Keratinocyte (primary cell): Measurements from ENCODE around the gene KLHL35. TPM values are rescaled to one million over a fixed set of nuclear protein-coding genes. Genes with fewer than 3 reads are reported as not detected.

Source experiments
- DNase-seq: peaks from one replicate; pipeline ENCODE4 v3.0.0-alpha.2; 2011; ENCODE audit warnings: low read depth, missing footprints, low spot score
- FAIRE-seq: peaks from 2 replicates; lab custom pipeline; 2011; peaks lifted over from hg19 to GRCh38; lab: Jason Lieb, UNC
- H2AFZ ChIP-seq: 2 replicates; pipeline ENCODE4 v1.6.0; 2012; ENCODE audit warnings: low read length, control low read depth, inconsistent platforms; ENCODE audit not compliant: control insufficient read depth
- H3K27ac ChIP-seq: 2 replicates; pipeline ENCODE4 v1.5.1; 2011; ENCODE audit warnings: low read length; ENCODE audit not compliant: control insufficient read depth, insufficient read depth
- H3K27me3 ChIP-seq: 3 replicates; pipeline ENCODE4 v1.6.0; 2011; ENCODE audit warnings: low read length; ENCODE audit not compliant: control insufficient read depth, insufficient read depth; ENCODE audit errors: extremely low read depth
- H3K36me3 ChIP-seq, 2 experiments: 2 replicates in 1 of 2; 3 replicates in 1 of 2; pipeline ENCODE4 v1.5.1; 2011; ENCODE audit warnings: low read length in 2 of 2, mild to moderate bottlenecking in 1 of 2; ENCODE audit not compliant: control insufficient read depth in 2 of 2, insufficient read depth in 2 of 2; ENCODE audit errors: extremely low read depth in 1 of 2
- H3K4me1 ChIP-seq: 3 replicates; pipeline ENCODE4 v1.5.1; 2011; ENCODE audit warnings: low read length; ENCODE audit not compliant: control insufficient read depth, insufficient read depth; ENCODE audit errors: extremely low read depth
- H3K4me2 ChIP-seq: 3 replicates; pipeline ENCODE4 v1.6.0; 2011; ENCODE audit warnings: low read depth, low read length; ENCODE audit not compliant: control insufficient read depth, insufficient read depth; ENCODE audit errors: extremely low read depth
- H3K4me3 ChIP-seq, 3 experiments: fragments of 200-600 bp in 1 of 3; sonication (generic) in 1 of 3; 2 replicates in 2 of 3; 3 replicates in 1 of 3; pipeline ENCODE4 v1.5.1; 2011 to 2016; ENCODE audit warnings: low read length in 3 of 3, mild to moderate bottlenecking in 3 of 3, control low read depth in 2 of 3, inconsistent platforms in 1 of 3, low read depth in 1 of 3, mixed read lengths in 1 of 3, mixed run types in 1 of 3, moderate library complexity in 1 of 3; ENCODE audit not compliant: control insufficient read depth in 2 of 3, insufficient read depth in 2 of 3; ENCODE audit errors: extremely low read depth in 1 of 3
- H3K79me2 ChIP-seq: 2 replicates; pipeline ENCODE4 v1.6.0; 2012; ENCODE audit warnings: low read length; ENCODE audit not compliant: control insufficient read depth, insufficient read depth
- H3K9ac ChIP-seq: 3 replicates; pipeline ENCODE4 v1.6.0; 2011; ENCODE audit warnings: low read length; ENCODE audit not compliant: control insufficient read depth, insufficient read depth; ENCODE audit errors: extremely low read depth
- H3K9me1 ChIP-seq: 3 replicates; pipeline ENCODE4 v1.6.0; 2011; ENCODE audit warnings: low read length; ENCODE audit not compliant: control insufficient read depth, insufficient read depth; ENCODE audit errors: extremely low read depth
- H3K9me3 ChIP-seq: 2 replicates; pipeline ENCODE4 v1.5.1; 2012; ENCODE audit warnings: low read depth, low read length; ENCODE audit not compliant: control insufficient read depth
- H4K20me1 ChIP-seq: 3 replicates; pipeline ENCODE4 v1.6.0; 2011; ENCODE audit warnings: low read length; ENCODE audit not compliant: control insufficient read depth, insufficient read depth; ENCODE audit errors: extremely low read depth
- EZH2 ChIP-seq: IDR thresholded peaks from one replicate; pipeline ENCODE4 v1.6.1; 2012; ENCODE audit warnings: inconsistent platforms, mild to moderate bottlenecking, low read length, moderate library complexity
- dilution Hi-C: fragments of 300-500 bp; cut with MboI; formaldehyde crosslinking; loops from one replicate; pipeline ENCODE4 v1.7.0; 2020; ENCODE audit warnings: low sequenced_read_pairs; ENCODE audit not compliant: extremely low pct_ligation_motif_present
- polyA minus RNA-seq, 3 experiments: library from RNA; depleted of rRNA, polyadenylated mRNA; stranded (reverse); fragments of >200 nt; gene quantifications; 1 replicate in 1 of 3; 2 replicates in 1 of 3; 3 replicates in 1 of 3; pipeline ENCODE4 v1.2.3, GENCODE V29; 2011
- polyA plus RNA-seq, 5 experiments: library from polyadenylated mRNA; depleted of rRNA in 3 of 5; stranded (reverse) in 3 of 5; stranded (forward) in 1 of 5; unstranded in 1 of 5; fragments of >200 nt; gene quantifications; 1 replicate in 1 of 5; 2 replicates in 3 of 5; 3 replicates in 1 of 5; pipeline versions ENCODE4 v1.2.1 to v1.2.3, GENCODE V29; 2011 to 2012; ENCODE audit warnings: missing spikeins in 2 of 5, low read depth in 1 of 5, low replicate concordance in 1 of 5
- TF ChIP-seq, protein P1 (sequence below), 3 experiments: IDR thresholded peaks in 1 of 3; conservative IDR thresholded peaks in 1 of 3; optimal IDR thresholded peaks in 1 of 3; 2 replicates in 2 of 3; 3 replicates in 1 of 3; pipeline versions ENCODE3 to v1.5.1; 2011; ENCODE audit warnings: low read length in 3 of 3, mild to moderate bottlenecking in 3 of 3, moderate library complexity in 2 of 3, control low read depth in 1 of 3, inconsistent platforms in 1 of 3; ENCODE audit not compliant: insufficient read depth in 2 of 3; ENCODE audit errors: extremely low read depth in 1 of 3

The KLHL35 gene, protein sequence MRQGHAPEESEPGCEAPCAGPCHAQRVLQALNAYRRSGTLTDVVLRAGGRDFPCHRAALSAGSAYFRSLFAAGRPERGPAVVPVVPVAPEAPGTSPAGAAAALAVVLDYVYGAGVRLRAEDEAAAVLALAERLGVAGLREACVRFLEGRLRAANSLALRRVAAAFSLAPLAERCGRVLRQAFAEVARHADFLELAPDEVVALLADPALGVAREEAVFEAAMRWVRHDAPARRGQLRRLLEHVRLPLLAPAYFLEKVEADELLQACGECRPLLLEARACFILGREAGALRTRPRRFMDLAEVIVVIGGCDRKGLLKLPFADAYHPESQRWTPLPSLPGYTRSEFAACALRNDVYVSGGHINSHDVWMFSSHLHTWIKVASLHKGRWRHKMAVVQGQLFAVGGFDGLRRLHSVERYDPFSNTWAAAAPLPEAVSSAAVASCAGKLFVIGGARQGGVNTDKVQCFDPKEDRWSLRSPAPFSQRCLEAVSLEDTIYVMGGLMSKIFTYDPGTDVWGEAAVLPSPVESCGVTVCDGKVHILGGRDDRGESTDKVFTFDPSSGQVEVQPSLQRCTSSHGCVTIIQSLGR
- 0.43 to 1.0 TPM (median 0.58 TPM) in 3 replicates for polyA plus RNA-seq
- polyA plus RNA-seq (2011; ENCODE audit: low read depth), result not detected
- polyA plus RNA-seq (2011; cell fraction: cytosol; rRNA removed), result 0.28 and 0.83 TPM in 2 replicates
- 1.4 and 2.0 TPM in 2 replicates for polyA plus RNA-seq (2011; cell fraction: nucleus; rRNA removed)
- 0.93 and 1.0 TPM in 2 replicates for polyA plus RNA-seq (2012; ENCODE audit: low replicate concordance)
- polyA minus RNA-seq, result 0.22 to 0.33 TPM (median 0.26 TPM) in 3 replicates
- polyA minus RNA-seq (2011; cell fraction: cytosol; rRNA and poly(A)+ RNA removed), result 1.3 TPM
- 0.84 and 1.8 TPM in 2 replicates for polyA minus RNA-seq (2011; cell fraction: nucleus; rRNA and poly(A)+ RNA removed)

GRCh38 chr11:75432911-75433321, at the start of gene KLHL35:
Gene KLHL35, minus strand, starts transcription at chr11:75433203. Its CDS starts 2,574 bp downstream, at chr11:75430629.
- Histone ChIP-seq H3K4me3 (no peak within 1 kb of the TSS), H3K27me3 (peaks cover 53% of the 10 kb centered on the region), H3K4me1 (no peaks in the 10 kb centered on the region), H2AFZ (no peak within 1 kb of the TSS), H3K36me3 (no peaks in the 10 kb centered on the region), H3K27ac (no peak within 1 kb of the TSS), H3K4me2 (no peak within 1 kb of the TSS), H3K9me3 (peaks cover 6% of the 10 kb centered on the region), H4K20me1 (peaks cover 2% of the 10 kb centered on the region), H3K9me1 (no peaks in the 10 kb centered on the region), H3K79me2 (no peaks in the 10 kb centered on the region), H3K9ac (no peak within 1 kb of the TSS)
- DNase-seq (no peak), FAIRE-seq (no peak)
- TF ChIP-seq EZH2, result no peak
- TF ChIP-seq, protein P1, sequence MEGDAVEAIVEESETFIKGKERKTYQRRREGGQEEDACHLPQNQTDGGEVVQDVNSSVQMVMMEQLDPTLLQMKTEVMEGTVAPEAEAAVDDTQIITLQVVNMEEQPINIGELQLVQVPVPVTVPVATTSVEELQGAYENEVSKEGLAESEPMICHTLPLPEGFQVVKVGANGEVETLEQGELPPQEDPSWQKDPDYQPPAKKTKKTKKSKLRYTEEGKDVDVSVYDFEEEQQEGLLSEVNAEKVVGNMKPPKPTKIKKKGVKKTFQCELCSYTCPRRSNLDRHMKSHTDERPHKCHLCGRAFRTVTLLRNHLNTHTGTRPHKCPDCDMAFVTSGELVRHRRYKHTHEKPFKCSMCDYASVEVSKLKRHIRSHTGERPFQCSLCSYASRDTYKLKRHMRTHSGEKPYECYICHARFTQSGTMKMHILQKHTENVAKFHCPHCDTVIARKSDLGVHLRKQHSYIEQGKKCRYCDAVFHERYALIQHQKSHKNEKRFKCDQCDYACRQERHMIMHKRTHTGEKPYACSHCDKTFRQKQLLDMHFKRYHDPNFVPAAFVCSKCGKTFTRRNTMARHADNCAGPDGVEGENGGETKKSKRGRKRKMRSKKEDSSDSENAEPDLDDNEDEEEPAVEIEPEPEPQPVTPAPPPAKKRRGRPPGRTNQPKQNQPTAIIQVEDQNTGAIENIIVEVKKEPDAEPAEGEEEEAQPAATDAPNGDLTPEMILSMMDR (optimal IDR thresholded peaks at IDR 0.05 in 1 of 3, IDR thresholded peaks at IDR 0.05 in 1 of 3, conservative IDR thresholded peaks at IDR 0.05 in 1 of 3; ENCODE audit: extremely low read depth in 1 of 3, insufficient read depth in 2 of 3, low read length in 3 of 3), result no peak
- dilution Hi-C loops, result no loop called here

- Histone ChIP-seq H3K9ac (no peak overlapping the region), H3K4me3 (no peak overlapping the region), H3K79me2 (no peaks in the 10 kb centered on the region), H3K9me1 (no peaks in the 10 kb centered on the region), H3K36me3 (no peaks in the 10 kb centered on the region), H3K4me2 (no peak overlapping the region), H4K20me1 (no peaks in the 10 kb centered on the region), H3K27me3 (no peaks in the 10 kb centered on the region), H2AFZ (no peak overlapping the region), H3K9me3 (no peaks in the 10 kb centered on the region), H3K4me1 (no peaks in the 10 kb centered on the region), H3K27ac (no peak overlapping the region)
- DNase-seq (no peak), FAIRE-seq (no peak)
- dilution Hi-C loops, result no loop called here
- TF ChIP-seq EZH2, result no peak
- TF ChIP-seq, protein P1 (optimal IDR thresholded peaks at IDR 0.05 in 1 of 3, IDR thresholded peaks at IDR 0.05 in 1 of 3, conservative IDR thresholded peaks at IDR 0.05 in 1 of 3; ENCODE audit: extremely low read depth in 1 of 3, insufficient read depth in 2 of 3, low read length in 3 of 3), result no peak
These were observed 49.1 kb upstream of the KLHL35 start for GRCh38 chr11:75481922-75482606.
